HG03280 (cell line): ENCODE measurements around the gene GJD2.

Experiments used
- ATAC-seq: cut with Tn5 transposase; IDR thresholded peaks from one replicate; pipeline ENCODE4 v1.9.1; 2021; ENCODE audit warnings: mild to moderate bottlenecking, moderate library complexity; ENCODE audit not compliant: unreplicated experiment

GJD2 gene

DNA sequence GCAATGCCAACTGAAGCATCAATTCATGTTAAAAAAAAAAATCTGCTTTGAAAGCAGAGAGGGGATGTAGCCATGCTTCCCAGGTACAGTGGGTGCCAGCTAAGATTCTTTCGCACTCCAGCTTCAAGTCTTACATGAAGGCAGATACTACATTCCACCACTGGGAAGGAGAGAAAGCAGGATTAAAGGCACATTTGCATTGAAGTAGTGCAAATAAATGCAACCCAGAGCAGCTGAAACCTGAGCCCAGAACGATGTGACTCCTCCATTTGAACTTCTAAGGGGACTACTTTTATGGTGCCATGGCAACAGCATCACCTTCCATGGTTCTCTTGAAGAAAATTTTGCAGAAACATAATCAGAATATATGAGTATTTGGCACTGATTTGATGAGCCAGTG lies 19.1 kb upstream of the GJD2 start:
- ATAC-seq: no peak

DNA sequence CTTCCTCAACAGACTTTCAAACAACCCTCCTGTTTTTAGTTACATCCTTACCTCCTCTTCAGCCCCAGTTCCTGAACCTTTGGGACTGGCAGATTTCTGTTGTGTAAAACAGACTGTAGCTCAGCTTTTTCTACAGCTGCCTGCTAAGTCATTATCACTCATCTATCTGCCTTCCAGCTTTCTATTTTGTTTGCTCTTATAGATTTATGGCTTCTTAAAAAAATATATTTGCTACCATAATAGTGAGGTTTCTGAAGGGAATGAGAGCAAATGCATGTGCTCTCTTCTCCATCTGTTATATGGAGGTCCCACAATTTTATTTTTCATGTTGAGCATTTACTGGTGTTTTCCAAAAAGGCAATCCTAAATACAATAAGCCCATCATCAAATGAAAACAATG lies 18.2 kb upstream of the GJD2 start:
- ATAC-seq: no peak

DNA sequence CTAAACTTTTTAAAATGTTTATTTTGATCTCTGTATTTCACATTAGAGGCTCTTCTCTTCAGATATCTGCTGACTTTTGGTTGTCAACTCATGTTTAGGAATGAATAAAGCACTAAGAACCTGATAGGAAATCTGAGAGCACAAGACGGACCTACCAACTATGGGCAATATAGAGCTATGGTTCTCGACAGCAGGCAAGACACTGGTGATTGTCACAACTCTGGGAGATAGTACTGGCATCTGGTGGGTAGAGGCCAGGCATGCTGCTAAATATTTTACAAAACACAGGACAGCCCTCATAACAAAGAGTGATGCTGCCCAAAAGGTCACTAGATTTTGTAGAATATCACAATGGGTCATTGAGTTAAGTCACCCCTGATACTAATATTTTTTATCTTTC lies 17.5 kb upstream of the GJD2 start:
- no peak for ATAC-seq

DNA sequence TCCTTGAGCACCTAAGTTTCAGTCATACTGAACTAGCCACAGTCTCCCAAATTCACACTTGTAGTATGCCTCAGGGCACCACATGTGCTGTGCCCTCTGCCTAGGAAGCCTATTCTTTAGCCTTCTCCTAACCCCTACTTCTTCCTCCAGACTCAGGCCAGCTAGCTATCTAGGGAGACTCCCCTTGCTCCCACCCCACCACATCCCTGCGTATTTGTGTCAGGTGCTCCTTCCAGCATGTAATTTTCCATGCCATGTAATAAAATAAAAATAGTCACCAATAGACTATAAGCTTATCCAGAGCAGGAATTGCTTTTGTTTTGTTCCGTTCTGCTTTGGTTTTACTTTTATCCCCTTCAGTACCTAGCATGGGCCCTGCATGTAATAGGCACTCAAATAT lies 14.9 kb upstream of the GJD2 start:
- ATAC-seq: no peak

DNA sequence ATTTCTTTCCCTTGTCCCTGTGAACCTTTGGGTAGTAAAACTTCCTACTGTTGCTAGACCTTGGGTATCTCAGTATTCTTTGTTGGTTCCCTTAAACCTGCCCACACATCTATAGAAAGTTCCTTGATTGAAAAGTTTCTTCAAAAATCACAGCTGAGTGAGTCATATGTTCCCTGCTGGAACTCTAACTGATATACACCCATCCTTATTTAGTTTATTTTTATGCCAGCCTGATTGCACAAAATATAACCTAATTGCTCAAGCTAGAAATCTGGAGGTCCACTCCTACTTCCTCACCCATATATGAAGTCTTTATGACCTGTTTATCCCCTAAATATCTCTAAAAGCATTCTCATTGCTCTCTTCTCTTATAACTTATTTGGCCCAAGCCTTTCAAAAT lies 13.7 kb upstream of the GJD2 start:
- ATAC-seq: no peak

DNA sequence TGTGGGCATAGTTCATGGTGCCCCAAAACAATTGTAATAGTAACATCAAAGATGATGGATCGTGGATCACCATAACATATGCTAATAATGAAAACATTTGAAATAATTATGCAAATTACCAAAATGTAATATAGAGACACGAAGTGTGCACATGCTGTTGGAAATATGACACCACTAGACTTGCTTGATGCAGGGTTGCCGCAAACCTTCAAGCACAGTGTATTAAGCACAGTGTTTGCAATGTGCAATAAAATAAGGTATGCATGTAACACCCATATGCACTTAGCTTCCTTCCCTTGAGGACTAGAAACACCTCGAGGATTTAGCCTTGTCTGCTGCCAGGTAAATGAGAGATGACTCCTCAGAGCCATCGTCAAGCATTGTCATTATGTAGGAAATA lies 10.9 kb upstream of the GJD2 start:
- no peak for ATAC-seq

DNA sequence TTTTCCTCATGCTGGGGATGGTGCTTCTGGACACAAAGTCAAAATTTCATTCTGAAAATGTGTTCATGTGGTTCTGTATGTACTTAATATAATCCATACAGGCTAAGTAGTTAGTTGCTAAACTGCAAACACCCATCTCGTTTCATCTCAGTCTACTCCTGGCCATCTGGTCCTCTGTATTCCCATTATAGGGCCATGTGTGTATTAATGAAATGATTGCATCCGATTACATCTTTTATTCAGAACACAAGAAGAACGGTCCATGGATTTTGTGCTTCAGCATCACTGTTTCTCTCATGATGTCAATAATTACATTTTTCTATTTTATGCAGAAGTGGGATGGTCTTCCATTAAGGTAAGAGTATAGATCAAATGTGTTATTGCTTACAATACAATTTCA lies 6.1 kb upstream of the GJD2 start:
- ATAC-seq: no peak

DNA sequence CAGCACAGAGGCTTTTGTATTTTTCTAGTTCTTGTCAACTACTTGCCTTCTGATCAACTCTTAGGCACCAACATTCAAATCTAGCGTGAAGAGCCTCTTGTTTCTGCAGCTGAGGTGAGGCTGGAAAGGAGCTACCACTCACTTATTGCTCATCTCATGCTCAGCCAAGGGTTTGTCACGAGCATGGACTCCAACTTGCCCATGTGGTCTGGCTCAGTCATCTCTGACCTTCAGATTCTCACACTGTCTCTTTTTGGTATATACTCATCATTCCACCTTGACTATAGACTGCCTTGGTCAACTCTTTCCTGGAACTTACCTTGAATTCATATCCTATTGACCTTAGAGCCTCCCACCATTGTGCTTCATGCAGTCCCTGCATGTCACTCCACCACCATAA lies 5.2 kb upstream of the GJD2 start:
- no peak for ATAC-seq

DNA sequence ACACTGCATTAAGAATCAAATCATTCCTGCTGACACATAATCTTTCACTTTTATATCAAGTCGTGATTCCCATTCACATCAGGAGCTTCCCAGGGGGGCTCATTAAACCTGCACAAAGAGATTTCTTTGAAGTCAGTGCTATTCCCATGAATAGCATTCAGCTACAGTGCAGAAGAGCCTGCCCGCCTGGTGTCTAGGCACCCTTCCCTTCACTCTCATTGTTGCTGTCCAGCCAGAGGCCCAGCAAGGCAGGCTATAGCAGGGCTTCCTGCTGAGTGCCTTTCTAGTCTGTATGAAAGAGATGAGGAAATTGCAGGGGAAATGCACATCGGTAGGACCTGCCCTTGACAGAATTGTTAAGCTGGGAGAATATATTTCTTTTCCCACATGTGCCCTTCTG lies 4.5 kb upstream of the GJD2 start:
- ATAC-seq: no peak

DNA sequence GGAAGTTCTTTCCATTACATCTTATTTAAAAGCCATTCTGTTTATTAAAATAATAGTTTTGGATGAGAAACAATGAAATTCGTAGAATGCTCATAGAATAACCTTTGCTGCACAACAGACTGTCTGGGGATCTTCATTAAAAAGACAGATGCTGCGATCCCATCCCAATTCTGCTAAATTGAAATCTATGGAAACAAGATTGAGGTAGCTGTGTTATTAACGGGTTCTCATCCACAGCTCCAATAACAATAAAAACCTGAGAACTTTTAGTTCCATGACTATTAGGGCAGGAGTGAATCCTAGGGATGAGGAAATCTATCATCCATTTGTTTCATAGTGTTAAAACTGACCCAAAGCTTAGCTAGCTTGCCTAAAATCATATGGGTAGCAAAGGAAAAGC lies 2.5 kb upstream of the GJD2 start:
- ATAC-seq: no peak

DNA sequence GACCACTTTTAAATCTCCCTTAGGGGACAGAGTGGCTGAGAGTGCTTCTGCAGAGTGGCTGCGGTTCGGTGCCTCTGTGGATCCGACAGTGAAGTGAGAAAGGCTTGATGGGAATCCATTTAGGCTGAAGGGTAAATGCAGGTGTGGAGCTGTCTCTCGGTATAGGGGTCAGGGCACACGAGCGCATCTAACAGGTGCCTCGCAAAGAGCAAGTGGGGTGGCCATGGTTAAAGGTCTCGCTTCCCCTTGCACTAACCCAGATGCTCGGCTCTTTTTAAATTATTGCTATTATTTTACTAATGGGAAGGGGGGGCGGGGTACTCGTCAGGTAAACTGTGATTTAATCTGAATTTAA lies 598 bp upstream of the GJD2 start:
- ATAC-seq: no peak

DNA sequence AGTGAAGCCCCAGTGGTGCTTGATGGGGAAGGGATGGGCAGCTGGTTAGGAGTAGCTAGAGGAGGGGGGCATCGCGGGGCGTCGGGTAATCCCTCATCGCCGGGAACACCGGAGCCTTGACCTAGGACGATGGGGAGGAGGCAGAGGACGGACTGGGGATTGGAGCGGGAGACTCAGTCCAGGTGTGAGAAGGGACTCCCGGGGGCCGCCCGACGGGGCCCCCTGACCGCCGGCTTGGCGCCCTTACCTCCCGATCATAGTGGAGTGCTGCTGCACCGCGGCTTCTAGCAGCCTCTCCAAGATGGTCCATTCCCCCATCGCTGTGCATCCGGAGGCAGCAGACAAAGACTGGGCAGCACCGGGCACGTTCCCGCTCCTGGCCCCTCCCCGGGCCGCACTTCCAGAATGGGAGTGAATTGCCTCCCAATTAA lies 612 bp downstream of the GJD2 start:
- ATAC-seq: no peak

DNA sequence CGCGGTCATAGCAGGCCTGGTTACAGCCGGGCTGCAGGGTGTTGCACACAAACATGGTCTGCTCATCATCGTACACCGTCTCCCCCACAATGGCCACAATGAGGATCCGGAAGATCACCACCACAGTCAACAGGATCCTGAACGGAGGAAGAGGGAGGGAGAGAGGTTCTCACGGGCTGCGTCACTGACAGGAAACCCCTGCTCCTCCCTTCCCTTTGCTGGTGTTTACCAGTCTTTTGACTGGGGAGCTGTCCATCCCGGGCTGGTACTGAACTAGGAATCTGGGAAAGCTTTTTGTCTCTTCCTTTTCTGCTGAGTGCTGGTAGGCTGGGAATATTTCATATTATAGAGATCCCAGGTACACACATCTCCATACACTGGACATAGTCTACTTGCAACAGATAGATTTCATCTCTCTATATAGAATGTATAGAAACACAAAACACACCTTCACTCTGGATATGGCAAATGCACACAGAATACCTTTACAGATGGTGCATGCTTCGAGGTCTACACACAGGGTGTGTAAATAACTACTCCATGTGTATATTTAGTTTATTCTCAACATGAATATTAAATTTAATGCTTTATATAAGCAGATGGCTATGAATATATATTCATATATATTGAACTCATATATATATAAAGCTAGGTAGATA lies 1.4 kb downstream of the GJD2 start:
- ATAC-seq: no peak

DNA sequence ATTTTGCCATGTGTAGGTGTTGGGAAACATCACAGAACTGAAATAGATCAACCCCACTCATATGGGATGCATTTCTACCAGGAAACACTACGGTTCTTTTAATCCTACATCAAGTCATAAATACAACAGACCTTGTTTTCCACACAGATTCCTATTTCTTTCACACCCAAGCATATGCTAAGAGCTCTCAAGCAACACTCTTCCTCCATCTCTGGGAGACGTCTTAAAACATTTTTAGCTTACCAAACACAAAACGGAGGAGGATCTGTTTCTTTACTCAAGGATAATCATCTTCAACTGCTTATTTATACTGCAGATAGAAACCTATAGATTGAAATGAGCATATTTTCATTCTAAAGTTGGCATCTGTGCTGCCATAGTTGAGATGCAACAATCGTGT lies 5.1 kb downstream of the GJD2 start:
- ATAC-seq: no peak

DNA sequence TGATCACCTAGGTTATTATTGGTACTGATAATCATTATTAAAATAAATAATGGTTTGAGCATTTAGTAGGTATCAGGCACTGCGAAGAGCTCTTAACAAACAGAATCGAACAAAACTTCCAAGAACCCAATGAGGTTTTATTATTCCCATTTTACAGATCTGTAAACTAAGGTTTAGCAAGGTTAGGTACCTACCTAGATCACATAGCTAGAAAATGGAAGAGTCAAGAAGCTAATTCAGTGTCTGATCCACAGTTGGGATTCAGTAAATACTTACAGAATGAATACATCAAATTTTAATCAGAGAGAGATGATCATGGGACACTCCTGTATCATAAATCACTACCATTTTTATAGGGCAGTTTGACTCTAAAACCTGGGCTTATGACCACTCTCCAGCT lies 15.5 kb downstream of the GJD2 start:
- no peak for ATAC-seq

DNA sequence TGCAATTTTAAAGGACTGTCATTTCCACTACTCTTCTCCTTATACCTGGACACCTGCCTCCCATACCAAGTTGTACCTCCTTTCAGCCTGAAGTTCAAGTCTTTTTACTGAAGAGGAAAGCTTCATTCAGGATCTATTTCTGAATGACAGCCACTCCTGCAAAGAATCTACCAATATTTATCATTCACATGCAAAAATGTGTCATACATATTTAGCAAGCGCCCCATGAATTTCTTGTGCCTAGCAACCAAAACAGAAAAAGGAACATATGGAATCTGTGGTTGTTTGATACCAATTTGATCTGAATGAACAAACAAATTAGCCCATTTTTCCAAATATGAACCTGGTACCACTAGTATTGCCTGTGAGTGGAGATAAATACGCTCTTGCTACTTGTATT lies 16.8 kb downstream of the GJD2 start:
- ATAC-seq: no peak

DNA sequence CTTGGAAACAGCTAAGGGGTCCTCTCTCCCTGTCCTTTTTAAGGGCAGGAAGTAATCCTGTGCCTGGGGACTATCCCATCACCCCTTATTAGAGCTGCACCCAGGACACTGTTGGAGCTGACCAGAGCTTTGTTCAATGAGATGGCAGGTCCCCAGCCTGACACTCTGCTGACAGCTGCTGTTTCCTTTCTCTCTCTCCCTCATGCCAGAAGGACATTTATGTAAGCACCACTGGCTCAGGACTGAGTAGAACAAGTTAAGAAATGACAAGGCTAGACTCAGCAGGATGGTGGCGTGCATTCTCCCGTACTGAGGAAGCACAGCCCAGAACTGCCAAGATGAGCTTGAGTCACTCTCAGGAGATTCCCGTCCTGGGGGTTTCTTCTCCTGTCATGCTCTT lies 17.3 kb downstream of the GJD2 start:
- no peak for ATAC-seq

DNA sequence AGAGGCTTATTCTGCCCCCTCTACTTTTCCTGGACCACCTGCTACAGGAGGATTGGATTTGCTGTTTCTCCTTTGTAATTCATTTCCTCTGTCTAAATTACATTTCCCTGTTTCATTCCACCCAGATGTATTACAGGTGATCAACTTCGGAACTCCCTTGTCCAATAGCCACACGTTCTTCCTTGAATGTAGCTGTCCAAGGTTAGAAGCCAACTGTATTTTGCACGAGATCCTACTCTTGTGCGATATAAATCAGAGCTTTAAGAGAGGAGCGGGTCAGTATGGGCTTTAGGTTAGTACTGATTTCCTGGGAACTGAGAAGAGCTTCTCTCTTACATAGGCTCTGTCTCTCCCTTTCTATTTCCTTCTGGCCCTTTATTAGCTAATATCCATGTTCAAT lies 20.5 kb downstream of the GJD2 start:
- no peak for ATAC-seq

DNA sequence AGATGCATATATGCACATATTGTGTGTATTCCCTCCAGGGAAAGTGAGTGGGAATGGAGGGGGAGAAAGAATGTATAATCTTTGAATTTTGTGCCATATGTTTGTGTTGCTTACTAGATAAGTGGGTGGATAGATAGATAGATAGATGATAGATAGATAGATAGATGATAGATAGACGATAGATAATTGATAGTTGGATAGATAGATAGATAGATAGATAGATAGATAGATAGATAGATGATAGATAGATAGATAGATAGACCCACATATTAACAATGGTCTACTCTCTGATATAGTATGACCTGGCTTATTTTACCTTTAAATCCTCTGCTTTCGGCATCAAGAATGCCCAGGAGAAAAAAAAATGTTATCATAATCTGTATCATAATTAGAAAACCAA lies 21.2 kb downstream of the GJD2 start:
- ATAC-seq: no peak

DNA sequence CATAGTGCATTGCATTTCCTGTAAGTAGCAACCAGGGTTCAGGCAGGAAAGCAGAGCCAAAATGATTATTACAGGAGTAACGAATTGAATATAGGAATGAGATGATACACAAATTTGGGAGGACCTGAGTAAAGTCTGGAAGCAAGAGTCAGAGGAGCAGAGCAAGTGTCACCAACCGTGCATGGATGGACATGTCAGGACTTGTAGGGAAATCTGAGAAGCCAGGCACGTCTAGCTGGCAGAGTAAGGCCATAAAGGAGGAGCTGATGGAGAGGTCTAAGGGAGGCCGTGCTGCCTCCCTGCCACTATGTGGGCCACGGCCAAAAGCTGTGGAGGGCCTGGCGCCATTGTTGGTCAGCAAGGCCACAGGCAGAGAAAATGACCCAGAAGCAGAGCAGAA lies 22.4 kb downstream of the GJD2 start:
- no peak for ATAC-seq

DNA sequence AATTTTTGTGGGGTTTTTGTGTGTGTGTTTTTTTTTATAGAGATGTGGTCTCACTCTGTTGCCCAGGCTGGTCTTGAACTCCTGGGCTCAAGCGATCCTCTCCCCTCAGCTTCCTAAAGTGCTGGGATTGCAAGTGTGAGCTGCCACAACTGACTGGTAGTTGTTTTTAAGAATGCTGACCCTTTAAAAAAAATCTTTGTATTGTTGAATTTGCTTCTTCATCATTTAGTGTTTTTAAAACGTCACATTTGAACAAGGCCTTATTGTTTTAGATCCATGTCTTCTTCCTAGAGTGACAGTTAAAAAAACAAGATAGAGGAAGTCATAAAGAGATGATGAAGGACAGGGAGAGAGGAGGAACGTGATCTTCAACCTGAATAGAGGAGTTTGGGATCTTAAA lies 24.1 kb downstream of the GJD2 start:
- ATAC-seq: no peak

DNA sequence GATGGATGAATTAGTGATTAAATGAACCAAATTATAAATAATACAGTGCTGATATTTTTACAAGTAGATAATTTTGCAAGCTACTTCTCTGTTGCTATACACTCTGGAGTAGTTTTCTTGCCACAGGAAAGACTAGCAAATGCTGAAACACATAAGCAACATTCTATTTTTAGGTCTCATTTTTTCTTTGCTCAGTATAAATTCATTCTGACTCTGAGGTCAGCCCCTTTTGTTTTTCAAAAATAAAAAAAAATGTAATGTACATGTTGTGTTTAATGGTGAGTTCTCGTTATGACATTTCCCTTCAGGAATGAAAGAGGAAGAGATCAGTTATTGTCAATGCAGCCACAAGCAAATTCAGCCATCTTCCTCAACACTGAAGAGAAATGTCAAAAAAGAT lies 24.9 kb downstream of the GJD2 start:
- ATAC-seq: no peak

DNA sequence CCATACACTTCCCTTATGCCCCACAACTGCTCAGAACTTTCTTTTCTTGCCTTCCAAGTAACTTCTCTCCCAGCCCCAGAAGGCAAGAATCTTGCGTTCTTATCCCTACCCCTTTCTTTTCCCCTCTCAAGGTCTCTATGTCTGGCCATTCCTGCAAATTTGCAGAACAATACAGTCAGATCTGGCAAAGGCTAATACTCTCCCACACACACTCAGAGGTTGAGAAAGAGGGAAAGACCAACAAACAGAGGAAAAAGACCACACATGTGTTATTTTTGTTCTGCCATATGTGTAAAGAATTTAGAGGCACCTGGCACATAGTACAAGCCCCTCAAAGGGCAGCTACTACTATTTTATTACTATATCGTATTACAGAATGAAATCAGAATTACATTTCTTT lies 25.7 kb downstream of the GJD2 start:
- no peak for ATAC-seq
